ENCODE results near the gene USP47. TPM values are rescaled to one million over a fixed set of nuclear protein-coding genes. Genes with fewer than 3 reads are reported as not detected.
"Not testable (repeated sequence)": the region's sequence is repeated elsewhere in the genome, so short reads cannot be mapped to it uniquely, and the experiment has no call there.

The USP47 gene
- total and polyA plus RNA-seq, 2 of the 8 experiments (the other 6 are each of a cell fraction or from before 2014, with no cell fraction given) = 4.2 to 21.3 TPM

DNA sequence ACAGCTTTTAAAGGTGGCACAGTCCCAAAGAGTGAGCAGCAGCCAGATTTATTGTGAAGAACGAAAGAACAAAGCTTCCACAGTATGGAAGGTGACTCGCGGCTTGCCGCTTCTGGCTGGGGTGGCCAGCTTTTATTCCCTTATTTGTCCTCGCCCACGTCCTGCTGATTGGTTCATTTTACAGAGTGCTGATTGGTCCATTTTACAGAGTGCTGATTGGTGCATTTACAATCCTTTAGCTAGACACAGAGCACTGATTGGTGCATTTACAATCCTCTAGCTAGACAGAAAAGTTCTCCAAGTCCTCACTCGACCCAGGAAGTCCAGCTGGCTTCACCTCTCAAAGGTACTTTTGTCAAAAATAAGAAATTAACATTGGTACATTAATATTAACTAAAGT is 10.4 kb upstream of the USP47 start:
- H2BK20ac ChIP-seq (ENCODE audit: low read length); H3K4ac ChIP-seq (replicated peaks; ENCODE audit: insufficient read length, low read depth, low read length); H3K79me1 ChIP-seq (ENCODE audit: low read depth, low read length); H2BK15ac ChIP-seq (ENCODE audit: low read length); H2AK5ac ChIP-seq (ENCODE audit: low read depth, low read length); H3K4me2 ChIP-seq (ENCODE audit: insufficient read depth in 1 of 2, low read depth in 2 of 2, low read length in 2 of 2); H4K5ac ChIP-seq (ENCODE audit: insufficient read length, low read depth, low read length); H3K9ac ChIP-seq (replicated peaks in 1 of 4; ENCODE audit: extremely low read depth in 1 of 4, low read depth in 3 of 4, low read length in 3 of 4); CTCF ChIA-PET (ENCODE audit: partially characterized antibody); DNase-seq (ENCODE audit: low read depth in 1 of 2, low spot score in 2 of 2); H2BK5ac ChIP-seq (ENCODE audit: low read depth, low read length); H3K27me3 ChIP-seq (replicated peaks in 1 of 4; ENCODE audit: control insufficient read depth in 3 of 4, extremely low read depth in 1 of 4, insufficient read depth in 3 of 4, low read length in 3 of 4); H3K36me3 ChIP-seq (ENCODE audit: control insufficient read depth in 2 of 4, insufficient read depth in 4 of 4, low read length in 3 of 4); POLR2A ChIA-PET (ENCODE audit: partially characterized antibody); FAIRE-seq; H4K20me1 ChIP-seq (replicated peaks in 1 of 2; ENCODE audit: control insufficient read depth in 1 of 2, insufficient read depth in 2 of 2, low read length in 2 of 2); H3K4me3 ChIP-seq (ENCODE audit: extremely low read depth in 1 of 4, insufficient read depth in 2 of 4, low read depth in 3 of 4, low read length in 4 of 4); H3K9me3 ChIP-seq (ENCODE audit: insufficient read depth in 2 of 2, low read depth in 1 of 2, low read length in 1 of 2); H3K79me2 ChIP-seq (ENCODE audit: control insufficient read depth in 1 of 2, insufficient read depth in 2 of 2, low read length in 2 of 2); H3K14ac ChIP-seq (ENCODE audit: insufficient read length); H4K91ac ChIP-seq (replicated peaks; ENCODE audit: insufficient read length, low read length); H3K23ac ChIP-seq (ENCODE audit: insufficient read length); H3K23me2 ChIP-seq (ENCODE audit: low read depth, low read length); H3K18ac ChIP-seq (ENCODE audit: extremely low read depth, low read length); H2BK12ac ChIP-seq (ENCODE audit: low read depth, low read length); H4K8ac ChIP-seq (ENCODE audit: extremely low read depth, insufficient read depth, low read length); H2AFZ ChIP-seq (ENCODE audit: low read length); H3K4me1 ChIP-seq (replicated peaks in 1 of 4; ENCODE audit: control insufficient read depth in 3 of 4, insufficient read depth in 4 of 4, low read length in 3 of 4); H2BK120ac ChIP-seq (replicated peaks; ENCODE audit: low read depth, low read length); H3K27ac ChIP-seq (ENCODE audit: low read depth, low read length); H3K56ac ChIP-seq (replicated peaks; ENCODE audit: insufficient read length, low read depth, low read length): not testable (repeated sequence)
- 93% methylated on average over 7 of the region's 7 CpGs; no CpG with 5 or more reads in 1 of the 2 experiments for WGBS, 2 experiments (ENCODE audit: extremely low coverage in 1 of 2, insufficient coverage in 1 of 2, insufficient read length in 1 of 2, insufficient replicate concordance in 2 of 2, low coverage in 1 of 2, low lambda C conversion rate in 2 of 2, missing lambda C conversion rate in 1 of 2)
